ENCODE data around the gene PNPLA2. TPM values are rescaled to one million over a fixed set of nuclear protein-coding genes. Genes with fewer than 3 reads are reported as not detected.

The PNPLA2 gene
- total RNA-seq, 1 experiment from 2014 or later = 66.5 TPM

DNA sequence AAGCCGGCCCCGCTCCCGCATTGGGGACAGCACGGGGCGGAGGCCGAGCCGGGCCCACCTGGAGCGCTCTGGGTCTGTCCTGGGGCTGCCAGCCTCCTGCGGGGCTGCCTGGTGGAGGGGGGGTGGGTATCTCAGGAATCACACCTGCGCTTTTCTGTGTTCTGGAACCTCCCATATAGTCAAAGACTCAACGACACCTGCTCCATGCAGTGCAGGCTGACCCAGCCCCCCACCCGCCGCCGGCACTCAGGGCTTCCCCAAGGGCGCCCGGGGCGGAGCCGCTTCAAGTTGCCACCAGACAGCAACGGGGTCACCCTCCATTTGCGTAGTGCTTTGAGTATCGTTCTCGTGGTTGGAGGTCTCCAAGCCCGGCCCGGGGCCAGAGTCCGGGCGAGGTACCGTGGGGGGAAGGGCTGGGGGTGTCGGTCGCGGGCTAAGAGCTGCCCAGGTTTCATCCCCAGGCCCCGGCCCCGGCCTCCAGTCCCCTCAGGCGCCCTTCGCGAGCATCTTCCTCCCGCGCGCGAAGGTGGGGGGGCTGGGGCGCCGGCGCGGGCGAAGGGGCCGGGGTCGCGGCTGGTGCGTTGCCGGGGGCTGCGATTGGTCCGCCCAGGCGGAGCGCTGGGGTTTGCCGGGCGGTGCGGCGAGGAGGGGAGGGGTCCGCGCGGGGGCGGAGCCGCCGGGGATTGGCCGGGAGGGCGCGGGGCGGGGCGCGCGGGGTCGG is 30.6 kb downstream of the PNPLA2 start:
- H3K4me1 Mint-ChIP-seq = peaks cover 19% of the 10 kb centered on the region
- DNase-seq (ENCODE audit: low spot score) (peak; percentile 89), ATAC-seq (peak; percentile 47)
- CTCF ChIA-PET = interaction anchor here (0.6 to 2.8 kb wide), 18 partner anchors 8 to 202 kb away, joined by 3 to 24 read pairs (median 5); partner anchors contain the start of genes CEND1, CHID1 and CRACR2B
- no peaks in the 10 kb centered on the region for H3K27me3 Mint-ChIP-seq (ENCODE audit: low read depth)
- TF ChIP-seq USF2 (CRISPR knock-in tag; IDR thresholded peaks at IDR 0.05) (peak; percentile 8; the same call in 1 of the 2 replicates), MYBL2 (CRISPR knock-in tag; IDR thresholded peaks at IDR 0.05) (peak; percentile 16; the same call in 1 of the 2 replicates), NFATC4 (CRISPR knock-in tag; IDR thresholded peaks at IDR 0.05) (no peak), ZNF423 (CRISPR knock-in tag; IDR thresholded peaks at IDR 0.05) (peak; percentile 58), TEAD4 (CRISPR knock-in tag; IDR thresholded peaks at IDR 0.05) (no peak), IRF2 (CRISPR knock-in tag; IDR thresholded peaks at IDR 0.05; ENCODE audit: borderline replicate concordance, low read depth) (no peak), ATF3 (CRISPR knock-in tag; conservative IDR thresholded peaks at IDR 0.05) (no peak)
- TF ChIP-seq, protein P1, sequence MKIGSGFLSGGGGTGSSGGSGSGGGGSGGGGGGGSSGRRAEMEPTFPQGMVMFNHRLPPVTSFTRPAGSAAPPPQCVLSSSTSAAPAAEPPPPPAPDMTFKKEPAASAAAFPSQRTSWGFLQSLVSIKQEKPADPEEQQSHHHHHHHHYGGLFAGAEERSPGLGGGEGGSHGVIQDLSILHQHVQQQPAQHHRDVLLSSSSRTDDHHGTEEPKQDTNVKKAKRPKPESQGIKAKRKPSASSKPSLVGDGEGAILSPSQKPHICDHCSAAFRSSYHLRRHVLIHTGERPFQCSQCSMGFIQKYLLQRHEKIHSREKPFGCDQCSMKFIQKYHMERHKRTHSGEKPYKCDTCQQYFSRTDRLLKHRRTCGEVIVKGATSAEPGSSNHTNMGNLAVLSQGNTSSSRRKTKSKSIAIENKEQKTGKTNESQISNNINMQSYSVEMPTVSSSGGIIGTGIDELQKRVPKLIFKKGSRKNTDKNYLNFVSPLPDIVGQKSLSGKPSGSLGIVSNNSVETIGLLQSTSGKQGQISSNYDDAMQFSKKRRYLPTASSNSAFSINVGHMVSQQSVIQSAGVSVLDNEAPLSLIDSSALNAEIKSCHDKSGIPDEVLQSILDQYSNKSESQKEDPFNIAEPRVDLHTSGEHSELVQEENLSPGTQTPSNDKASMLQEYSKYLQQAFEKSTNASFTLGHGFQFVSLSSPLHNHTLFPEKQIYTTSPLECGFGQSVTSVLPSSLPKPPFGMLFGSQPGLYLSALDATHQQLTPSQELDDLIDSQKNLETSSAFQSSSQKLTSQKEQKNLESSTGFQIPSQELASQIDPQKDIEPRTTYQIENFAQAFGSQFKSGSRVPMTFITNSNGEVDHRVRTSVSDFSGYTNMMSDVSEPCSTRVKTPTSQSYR (CRISPR knock-in tag; IDR thresholded peaks at IDR 0.05) = peak; percentile 41; the same call in 1 of the 2 replicates
- TF ChIP-seq, protein P2, sequence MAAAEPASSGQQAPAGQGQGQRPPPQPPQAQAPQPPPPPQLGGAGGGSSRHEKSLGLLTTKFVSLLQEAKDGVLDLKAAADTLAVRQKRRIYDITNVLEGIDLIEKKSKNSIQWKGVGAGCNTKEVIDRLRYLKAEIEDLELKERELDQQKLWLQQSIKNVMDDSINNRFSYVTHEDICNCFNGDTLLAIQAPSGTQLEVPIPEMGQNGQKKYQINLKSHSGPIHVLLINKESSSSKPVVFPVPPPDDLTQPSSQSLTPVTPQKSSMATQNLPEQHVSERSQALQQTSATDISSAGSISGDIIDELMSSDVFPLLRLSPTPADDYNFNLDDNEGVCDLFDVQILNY (CRISPR knock-in tag; IDR thresholded peaks at IDR 0.05) = peak; percentile 34; the same call in 1 of the 2 replicates
- no peaks in the 10 kb centered on the region for H3K9me3 Mint-ChIP-seq
- H3K27ac Mint-ChIP-seq = no peak overlapping the region
- POLR2A ChIA-PET = no interaction called here
- H3K4me3 Mint-ChIP-seq = peak overlapping the region; percentile 63
- no peaks in the 10 kb centered on the region for H3K36me3 Mint-ChIP-seq

DNA sequence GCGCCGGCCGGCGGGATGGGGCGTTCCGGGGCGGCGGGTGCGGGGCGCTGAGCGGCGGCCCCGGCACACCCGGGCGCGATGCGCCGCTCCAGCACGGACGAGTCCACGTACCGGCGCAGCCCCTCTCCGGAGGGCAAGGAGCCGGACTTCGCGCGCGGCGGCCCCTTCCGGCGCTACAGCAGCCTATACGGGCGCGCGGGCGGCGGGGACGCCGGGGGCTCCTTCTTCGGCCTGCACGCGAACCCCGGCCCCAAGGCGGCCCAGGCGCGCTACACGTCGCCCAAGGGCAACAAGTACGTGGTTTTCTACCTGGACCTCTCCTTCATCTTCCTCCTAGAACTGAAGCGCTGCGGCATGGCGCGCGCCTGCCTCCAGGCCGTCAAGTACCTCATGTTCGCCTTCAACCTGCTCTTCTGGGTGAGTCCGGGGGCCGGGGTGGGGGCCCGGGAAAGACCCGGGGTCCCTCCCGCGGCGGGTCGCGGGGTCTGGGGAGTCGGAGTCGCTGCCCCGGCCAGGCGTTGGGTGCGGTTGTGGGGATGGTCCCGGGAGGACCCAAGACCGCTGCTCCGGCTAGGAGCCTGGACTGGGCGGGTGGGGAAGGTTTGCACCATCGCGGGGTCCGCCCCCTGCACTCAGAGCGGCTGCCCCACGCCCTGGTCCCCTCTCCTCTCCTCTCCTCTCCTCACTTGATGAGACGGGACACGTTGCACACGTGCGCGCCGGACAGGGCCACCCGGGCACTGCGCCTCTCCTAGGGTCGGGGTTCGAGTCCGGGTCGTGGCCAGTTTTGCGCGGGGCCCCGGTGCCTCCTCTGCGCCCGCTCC is 31.4 kb downstream of the PNPLA2 start:
- ATAC-seq = peak; percentile 3
- Mint-ChIP-seq H3K36me3 (no peaks in the 10 kb centered on the region), H3K9me3 (no peaks in the 10 kb centered on the region), H3K4me1 (peaks cover 14% of the 10 kb centered on the region), H3K27ac (no peak overlapping the region), H3K27me3 (ENCODE audit: low read depth) (no peaks in the 10 kb centered on the region), H3K4me3 (peak overlapping the region; percentile 72)
- DNase-seq (ENCODE audit: low spot score) = no peak
- ChIA-PET CTCF (interaction anchor here (0.6 to 2.8 kb wide), 9 partner anchors 9 to 201 kb away, joined by 3 to 24 read pairs (median 3); no protein-coding TSS in a partner anchor), POLR2A (no interaction called here)
- peak; percentile 9; the same call in 1 of the 2 replicates for TF ChIP-seq MYBL2 (CRISPR knock-in tag; IDR thresholded peaks at IDR 0.05)
- TF ChIP-seq, protein P3, sequence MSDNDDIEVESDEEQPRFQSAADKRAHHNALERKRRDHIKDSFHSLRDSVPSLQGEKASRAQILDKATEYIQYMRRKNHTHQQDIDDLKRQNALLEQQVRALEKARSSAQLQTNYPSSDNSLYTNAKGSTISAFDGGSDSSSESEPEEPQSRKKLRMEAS (CRISPR knock-in tag; IDR thresholded peaks at IDR 0.05) = no peak
- TF ChIP-seq, protein P2 (CRISPR knock-in tag; IDR thresholded peaks at IDR 0.05) = peak; percentile 7; the same call in 1 of the 2 replicates
